Stimulated activated CD4-positive, alpha-beta T cell treated with anti-CD3 and anti-CD28 coated beads, TNF-alpha, amount 100 ng/mL, for 1 hour (primary cell): ENCODE measurements around the gene ANGPTL4.
"Not testable (repeated sequence)": the region's sequence is repeated elsewhere in the genome, so short reads cannot be mapped to it uniquely, and the experiment has no call there.

Experiments
- DNase-seq, 3 donors: peaks; one replicate each; pipeline ENCODE4 v3.0.0-alpha.2; 2020; ENCODE audit warnings: low read depth in 3 of 3, low spot score in 1 of 3

Gene ANGPTL4

DNA sequence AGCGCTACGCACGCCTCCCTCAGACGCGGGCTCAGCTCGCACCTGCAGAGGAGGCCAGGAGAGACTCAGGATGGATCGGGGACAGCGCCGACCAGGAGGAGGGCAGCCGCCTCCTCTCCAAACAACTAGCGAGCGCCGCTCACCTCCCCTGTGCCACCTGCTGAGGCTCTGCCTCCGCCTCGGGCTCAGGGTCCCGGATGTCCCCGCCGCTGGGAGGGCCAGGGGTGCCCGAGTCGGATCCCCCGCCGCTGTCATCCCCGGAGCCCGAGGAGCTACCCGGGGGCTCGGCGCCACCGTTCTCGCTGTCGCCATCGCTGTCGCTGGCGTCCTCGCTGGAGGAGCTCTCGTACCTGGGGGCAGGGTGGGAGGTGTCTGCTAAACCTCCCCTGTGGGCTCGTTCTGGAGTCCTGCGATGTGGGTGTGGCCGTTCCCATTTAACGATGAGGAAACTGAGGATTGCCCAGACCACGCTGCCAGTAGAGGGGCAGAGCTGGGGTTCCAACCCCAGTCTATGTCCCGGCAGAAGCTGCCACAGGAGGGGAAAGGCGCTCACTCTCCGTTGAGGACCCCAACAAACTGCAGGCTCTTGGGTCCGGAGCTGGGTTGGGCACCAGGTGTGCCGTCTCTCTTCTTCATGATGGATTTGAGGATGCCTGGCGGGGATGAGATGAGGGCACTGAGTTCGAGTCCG lies 30.0 kb upstream of the ANGPTL4 start:
- DNase-seq, result no peak

DNA sequence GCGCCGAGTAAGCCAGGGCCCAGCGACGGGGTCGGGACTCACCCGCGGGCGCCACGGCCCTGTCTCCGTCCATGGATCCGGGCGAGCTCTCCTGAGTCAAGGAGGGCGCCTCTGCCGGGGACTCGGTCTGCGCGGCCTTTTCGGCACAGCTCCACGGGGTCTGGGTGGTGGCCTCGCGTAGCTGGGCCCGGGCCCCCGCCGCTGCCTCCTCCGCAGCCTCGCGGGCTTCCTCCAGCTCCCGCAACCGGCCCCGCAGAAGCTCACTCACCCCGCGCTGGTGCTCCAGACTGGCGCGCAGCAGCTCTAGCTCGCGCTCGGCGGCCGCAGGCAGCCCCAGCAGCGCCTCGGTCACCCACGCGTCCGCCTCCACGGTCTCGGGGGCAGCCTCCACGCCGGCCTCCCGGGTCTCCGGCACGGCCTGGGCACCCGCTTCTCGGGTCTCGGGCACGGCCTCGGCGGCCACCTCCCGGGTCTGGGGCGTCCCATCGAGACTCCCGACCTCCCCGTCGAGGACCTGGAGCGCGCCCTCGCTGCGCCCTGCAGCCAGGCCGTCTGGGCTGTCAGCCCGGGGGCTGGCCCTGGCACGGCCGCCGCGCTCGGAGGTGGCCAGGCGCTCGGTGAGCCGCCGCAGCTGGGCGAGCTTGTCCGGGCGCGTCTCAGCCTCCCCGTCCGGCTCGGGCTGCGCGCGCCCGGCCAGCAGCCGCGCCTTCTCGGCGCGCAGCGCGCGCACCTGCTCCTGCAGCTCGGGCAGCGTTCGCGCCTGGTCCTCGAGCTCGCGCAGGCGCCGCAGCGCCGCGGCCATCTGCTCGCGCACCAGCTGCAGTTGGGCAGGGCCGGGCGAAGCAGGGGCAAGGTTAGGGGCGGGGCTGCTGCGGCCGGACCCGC lies 29.3 kb upstream of the ANGPTL4 start:
- DNase-seq, result no peak

DNA sequence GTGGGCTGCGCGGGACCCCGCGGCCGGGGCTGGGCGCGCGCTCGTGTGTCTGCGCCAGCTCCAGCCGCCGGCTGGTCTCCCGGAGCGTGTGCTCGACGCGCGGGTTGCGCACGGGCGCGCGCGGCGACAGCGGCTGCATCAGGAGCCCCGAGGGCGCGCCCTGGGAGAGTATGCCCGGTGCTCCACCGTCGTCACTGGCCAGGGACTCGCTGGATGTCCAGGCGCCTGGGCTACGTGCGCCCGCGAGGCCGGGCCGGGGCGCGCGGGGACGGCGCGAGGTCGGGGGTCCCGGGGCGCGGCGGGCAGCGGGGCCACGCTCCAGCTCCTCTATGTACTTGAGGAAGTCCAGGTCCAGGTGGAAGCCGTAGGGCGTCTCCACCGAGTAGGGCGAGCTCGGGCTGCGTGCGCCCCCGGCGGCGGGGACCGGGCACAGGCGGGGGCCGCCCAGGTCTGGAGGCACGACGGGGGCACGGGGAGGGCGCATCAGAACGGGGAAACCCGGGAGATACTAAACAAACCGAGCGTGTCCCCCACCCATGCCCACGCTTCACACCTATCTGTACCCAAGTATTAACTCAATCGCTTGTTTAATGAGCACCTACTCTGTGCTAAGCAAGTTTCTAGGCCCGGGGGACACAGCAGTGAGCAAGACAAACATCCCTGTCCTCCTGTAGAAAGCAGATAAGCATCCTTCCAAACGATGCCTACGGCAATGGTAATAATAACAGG lies 28.4 kb upstream of the ANGPTL4 start:
- no peak for DNase-seq

DNA sequence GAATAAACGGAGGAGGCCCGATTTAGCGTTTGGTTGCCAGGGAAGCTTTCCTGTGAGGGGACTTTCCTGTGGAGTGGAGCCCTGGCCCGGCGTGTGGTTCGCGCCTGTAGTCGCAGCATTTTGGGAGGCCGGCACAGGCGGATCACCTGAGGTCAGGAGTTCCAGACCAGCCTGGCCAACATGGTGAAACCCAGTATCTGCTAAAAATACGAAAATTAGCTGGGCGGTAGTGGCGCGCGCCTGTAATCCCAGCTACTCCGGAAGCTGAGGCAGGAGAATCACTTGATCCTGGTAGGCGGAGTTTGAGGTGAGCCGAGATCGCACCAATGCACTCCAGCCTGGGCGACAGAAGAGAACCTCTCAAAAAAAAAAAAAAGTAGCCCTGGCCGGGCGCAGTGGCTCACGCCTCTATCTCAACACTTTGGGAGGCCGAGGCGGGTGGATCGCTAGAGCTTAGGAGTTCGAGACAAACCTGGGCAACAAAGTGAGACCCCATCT lies 27.8 kb upstream of the ANGPTL4 start:
- no peak for DNase-seq

DNA sequence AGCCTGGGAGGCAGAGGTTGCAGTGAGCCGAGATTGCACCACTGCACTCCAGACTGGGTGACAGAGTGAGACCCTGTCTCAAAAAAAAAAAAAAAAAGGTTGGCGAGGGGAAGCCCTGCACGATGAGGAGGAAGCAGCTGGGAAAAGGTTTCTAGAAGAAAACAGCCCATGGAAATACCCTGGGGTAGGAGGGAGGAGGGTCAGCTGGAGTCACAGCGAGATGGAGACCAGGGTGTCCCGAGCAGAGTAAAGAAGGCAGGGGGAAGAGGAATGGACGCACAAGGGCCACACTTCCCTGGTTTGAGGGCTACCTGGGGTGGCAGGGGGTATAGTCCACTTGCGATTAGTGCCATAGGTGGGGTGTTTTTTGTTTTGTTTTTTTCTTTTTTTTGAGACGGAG lies 27.3 kb upstream of the ANGPTL4 start:
- DNase-seq, result no peak

DNA sequence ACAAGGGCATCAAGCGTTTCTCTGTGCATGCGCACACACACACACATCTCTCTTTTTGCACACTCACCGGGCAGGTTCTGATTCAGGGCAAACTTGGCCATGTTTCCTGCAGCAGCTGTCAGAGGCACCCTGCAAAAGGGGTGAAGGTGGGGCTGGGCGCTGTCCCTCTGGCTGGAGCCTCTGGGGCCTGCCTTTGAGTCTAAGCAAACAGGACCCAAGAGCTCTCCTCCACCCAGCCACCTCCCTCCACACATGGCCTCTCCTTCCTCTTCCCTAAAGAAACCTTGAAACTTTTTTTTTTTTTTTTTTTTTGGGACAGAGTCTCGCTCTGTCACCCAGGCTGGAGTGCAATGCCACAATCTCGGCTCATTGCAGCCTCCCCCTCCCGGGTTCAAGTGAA lies 26.2 kb upstream of the ANGPTL4 start:
- no peak for DNase-seq

DNA sequence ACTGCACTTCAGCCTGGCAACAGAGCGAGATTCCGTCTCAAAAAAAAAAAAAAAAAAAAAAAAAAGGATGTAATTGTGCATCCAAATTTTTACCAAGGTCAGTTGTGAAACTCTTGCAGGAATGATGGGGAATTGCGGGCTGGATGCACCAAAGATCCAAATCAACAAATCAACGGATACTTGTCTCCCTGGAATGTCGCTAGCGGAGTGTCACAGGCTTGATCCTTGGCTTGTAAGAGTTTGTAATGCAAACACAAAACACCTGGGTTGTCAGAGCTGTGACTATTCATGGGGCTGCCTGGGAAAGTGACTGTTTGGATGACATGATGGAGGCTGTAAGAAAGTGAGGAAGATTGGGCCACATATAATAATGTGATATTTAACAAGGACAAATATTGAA lies 25.1 kb upstream of the ANGPTL4 start:
- no peak for DNase-seq

DNA sequence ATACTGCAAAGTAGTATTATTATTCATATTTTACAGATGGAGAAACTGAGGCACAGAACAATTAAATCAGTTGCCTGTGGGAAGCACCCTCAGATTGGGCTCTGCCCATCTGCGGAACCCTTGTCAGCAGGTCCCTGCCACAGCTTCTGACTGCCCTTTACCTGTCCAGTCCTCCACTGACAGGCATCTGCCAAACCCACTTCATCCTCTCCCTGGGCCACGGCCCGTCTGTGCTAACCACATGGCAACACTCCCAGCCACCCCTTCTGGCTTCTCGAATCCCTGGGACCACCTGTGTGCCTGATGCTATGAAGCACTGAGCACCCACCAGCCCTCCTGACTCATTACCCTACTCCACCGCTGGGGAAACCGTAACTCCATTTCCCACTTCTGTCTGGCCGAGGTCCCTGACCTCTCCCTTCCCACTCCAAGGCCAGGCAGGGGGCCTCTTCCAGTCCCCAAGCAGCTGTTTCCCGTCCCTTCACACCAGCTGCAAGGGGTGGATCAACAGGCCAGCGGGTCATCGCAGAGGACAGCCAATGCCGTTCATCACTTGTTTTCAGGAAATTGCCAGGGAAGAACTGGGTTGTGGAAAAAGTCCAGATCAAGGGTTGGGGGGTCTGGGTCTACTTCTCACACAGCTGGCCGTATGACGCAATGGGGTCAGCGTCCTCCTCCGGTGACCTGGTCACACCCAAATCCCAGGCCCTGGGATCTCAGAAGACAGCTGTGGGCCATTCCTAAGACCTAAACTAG lies 23.4 kb upstream of the ANGPTL4 start:
- no peak for DNase-seq

DNA sequence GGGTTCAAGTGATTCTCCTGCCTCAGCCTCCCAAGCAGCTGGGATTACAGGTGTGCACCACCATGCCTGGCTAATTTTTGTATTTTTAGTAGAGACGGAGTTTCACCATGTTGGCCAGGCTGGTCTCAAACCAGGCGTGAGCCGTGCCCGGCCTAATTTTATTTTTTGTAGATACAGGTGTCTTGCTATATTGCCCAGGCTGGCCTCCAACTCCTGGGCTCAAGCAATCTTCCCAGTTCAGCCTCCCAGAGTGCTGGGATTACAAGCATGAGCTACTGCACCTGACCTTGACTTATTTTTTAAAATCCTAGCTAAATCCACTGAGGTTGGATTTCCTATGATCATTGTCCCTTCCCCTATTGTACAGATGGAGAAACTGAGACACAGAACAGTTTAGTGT lies 22.5 kb upstream of the ANGPTL4 start:
- DNase-seq, result not testable (repeated sequence)

DNA sequence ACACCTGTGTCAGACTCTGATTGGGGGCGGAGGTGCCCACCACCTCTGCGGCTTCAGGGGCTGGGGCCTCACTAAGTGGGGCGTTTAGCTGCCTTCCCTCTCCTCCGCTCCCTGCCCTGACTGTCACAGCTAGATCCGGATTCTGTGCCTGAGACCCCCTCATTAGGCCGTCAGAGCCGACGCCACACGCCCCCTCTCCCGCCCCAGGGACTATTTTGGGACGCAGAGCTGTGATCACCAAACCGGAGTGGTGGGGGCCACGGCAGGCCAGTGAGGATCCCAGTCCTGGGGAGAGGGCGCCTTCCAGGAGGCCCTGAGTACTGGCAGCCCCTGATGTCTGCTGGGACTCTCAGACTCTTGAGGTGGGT lies 21.7 kb upstream of the ANGPTL4 start:
- DNase-seq, result no peak

DNA sequence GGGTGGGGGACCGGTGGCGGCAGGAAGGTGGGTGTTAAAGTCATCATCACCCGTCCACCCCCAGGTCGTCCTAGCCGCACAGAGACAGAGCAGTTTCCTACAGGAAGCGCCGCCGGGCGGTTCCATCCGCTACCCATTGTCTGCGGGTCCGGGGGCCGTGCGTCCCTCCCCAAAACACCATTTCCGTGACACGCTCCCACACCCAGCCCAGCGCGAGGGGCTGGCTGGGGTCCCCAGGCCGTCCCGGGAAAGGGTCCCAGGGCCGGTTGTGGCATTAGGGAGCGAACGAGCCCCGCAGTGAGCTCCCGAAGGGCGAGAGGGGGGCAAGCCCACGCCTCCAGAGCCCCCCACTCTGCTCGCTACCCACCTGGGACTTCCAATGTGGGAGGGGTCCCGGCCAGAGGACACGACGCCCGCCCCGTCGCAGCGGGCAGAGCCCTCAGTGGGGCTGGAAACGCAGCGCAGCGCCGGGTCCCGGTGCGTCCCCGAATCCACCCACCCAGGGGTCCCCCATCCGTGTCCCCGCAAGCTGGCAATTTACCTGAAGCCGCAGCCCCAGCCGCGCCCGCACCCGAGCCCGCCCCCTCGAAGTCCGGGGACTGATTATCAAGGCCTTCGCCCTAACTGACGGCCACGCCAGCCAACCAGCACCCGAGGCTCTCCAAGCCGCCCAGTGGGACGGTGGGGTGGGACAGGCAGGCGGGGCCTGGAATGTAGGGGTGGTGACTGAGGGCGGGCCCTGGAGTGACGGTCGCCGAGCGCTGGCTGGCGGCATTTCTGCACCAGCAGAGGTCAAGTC lies 21.1 kb upstream of the ANGPTL4 start, which contains the start of gene KANK3:
Gene KANK3 (minus strand): TSS at position 579 of the 799 bp plus-strand sequence. CDS start 5,434 bp downstream, outside the sequence.
- peak; percentile 78 to 84 (median 79) for DNase-seq

DNA sequence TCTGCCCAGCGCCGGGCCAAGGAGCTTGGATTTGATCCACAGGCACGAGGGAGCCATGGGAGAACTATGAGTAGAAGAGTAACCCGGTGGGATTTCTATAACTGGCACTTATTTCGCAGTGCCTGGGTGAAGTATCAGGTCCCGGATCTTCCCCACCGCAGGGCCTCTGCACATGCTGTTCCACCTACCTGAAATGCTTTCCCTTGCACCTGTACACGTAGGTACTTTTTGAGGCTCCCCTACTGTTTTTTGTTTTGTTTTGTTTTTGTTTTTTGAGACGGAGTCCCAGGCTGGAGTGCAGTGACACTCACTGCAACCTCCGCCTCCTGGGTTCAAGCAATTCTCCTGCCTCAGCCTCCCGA lies 20.5 kb upstream of the ANGPTL4 start:
- no peak for DNase-seq

DNA sequence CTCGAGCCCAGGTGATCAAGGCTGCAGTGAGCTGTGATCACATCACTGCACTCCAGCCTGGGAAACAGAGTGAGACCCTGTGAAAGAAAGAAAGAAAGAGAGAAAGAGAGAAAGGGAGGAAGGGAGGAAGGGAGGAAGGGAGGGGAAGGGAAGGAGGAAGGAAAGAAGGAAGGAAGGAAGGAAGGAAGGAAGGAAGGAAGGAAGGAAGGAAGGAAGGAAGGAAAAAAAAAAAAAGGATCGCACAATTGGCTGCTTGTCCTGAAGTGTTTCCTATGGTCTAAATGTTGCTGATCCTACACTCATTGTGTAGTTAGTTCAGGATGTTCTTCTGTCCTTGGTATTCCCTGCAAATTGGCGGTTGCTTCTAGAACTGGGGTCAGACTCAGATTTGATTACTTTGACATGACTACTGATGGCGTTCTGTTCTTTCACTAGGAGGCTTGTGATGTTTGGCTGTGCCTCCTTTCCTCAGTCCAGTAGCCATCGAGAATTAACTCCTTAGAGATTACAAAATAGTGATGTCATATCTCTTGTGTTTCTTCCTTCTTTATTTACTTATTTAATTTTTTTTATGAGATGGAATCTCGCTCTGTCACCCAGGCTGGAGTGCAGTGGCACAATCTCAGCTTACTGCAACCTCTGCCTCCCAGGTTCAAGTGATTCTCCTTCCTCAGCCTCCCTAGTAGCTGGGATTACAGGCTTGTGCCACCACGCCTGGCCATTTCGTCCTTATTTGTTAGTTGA lies 14.2 kb upstream of the ANGPTL4 start:
- not testable (repeated sequence) for DNase-seq

DNA sequence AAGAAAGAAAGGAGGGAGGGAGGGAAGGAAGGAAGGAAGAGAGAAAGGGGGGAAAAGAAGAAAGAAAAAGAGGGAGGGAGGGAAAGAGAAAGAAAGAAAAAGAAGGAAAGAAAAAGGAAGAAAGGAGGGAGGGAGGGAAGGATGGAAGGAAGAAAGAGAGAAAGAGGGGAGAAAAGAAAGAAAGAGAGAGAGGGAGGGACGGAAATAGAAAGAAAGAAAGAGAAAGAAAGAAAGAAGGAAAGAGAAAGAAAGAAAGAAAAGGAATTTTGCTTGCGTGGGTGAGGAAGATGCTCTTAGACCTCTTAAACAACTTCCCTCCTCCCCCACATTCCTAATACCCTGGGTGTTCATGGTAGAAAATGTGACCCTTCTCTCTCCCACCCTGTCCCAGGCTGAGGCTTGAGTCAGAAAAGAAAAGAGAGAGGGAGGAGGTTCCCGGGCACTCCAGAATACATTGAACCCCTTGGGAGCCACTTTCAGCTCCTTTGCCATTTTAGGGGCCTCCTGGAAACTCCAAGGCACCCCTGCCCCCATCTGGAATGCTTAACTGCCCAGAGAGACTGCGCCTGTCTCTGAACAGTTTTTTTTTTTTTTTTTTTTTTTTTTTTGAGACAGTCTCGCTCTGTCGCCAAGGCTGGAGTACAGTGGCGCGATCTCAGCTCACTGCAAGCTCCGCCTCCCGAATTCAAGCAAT lies 11.7 kb upstream of the ANGPTL4 start:
- DNase-seq, result no peak

DNA sequence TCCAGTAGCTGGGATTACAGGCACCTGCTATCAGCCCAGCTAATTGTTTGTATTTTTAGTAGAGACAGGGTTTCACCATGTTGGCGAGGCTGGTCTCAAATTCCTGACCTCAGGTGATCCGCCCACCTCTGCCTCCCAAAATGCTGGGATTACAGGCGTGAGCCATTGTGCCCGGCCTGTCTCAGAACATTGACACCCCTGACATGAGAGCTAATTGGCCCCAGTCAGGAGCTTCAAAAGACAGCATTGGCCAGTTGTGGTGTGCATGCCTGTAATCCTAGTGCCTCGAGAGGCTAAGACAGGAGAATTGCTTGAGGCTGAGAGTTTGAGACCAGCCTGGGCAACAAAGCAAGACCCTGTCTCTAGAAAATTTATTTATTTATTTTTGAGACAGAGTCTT lies 11.1 kb upstream of the ANGPTL4 start:
- DNase-seq, result not testable (repeated sequence)

DNA sequence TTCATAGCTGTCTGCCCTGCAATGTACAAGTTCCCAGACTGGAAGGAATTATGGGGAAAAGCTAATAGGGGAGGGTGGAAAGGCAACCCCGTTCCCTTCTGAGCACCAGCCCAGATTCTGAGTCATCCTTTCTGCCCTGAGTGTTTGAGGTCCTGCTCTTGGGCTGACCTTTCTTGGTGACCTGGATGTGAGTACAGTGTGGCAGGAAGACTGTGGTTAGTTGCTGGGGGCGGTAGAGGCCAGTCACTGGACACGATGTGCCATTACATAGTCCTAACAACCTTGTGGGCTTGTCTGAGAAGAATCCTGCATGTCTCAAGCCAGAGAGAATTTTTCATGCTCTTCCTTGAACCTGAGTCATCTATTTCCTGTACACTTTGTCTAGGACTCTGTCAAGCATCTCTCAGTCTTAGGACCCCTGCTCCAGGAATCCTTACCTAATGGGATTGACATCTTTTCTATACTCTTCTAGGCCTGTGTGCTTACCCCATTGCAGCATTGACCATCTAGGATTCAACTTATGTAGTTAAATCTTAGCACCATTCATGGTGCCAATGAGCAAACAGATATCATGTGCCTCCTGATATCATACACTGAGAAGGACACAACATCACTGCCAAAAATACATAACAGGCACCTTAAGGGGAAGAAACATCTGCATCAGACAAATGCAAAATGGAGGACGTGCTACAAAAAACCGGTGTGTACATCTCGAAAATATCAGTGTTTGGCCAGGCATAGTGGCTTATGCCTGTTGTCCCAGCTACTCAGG lies 8.1 kb upstream of the ANGPTL4 start:
- DNase-seq, result no peak

DNA sequence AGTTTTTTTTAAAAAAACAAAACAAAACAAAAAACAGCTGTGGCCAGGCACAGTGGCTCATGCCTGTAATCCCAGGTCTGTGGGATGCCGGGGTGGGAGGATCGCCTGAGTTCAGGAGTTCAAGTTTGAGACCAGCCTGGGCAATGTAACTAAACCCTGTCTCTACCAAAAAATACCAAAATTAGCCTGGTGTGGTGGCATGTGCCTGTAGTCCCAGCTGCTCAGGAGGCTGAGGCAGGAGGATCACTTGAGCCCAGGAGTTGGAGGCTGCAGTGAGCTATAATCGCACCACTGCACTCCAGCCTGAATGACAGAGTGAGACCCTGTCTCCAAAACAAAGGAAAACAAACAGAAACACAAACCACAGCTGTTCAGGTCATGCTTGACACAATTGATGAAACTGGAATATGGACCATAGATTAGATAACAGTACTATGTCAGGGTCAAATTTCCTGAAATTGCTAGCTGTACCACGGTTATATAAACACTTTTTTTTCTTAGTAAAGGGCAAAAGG lies 6.9 kb upstream of the ANGPTL4 start:
- no peak for DNase-seq

DNA sequence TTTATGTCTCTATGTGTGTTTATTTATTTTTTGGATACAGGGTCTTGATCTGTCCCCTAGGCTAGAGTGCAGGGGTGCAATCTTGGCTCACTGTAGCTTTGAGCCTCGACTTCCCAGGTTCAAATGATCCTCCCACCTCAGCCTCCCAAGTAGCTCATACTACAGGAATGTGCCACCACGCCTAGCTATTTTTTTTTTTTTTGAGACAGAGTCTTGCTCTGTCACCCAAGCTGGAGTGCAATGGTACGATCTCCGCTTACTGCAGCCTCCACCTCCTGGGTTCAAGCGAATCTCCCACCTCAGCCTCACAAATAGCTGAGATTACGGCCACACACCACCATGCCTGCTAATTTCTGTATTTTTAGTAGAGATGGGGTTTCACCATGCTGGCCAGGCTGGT lies 5.0 kb upstream of the ANGPTL4 start:
- DNase-seq, result no peak
